HEK293 (cell line): ENCODE results near the gene GJD4.
A peak's percentile ranks its signal among the peaks of the same experiment; 100 is the strongest.

ENCODE experiments used
- HOXA7 ChIP-seq: sonication (generic); formaldehyde crosslinking; IDR thresholded peaks from 2 replicates; pipeline ENCODE4 v1.8.1; 2022; ENCODE audit warnings: missing genetic modification reagents, borderline replicate concordance
- HOXD13 ChIP-seq: sonication (generic); formaldehyde crosslinking; IDR thresholded peaks from 2 replicates; pipeline ENCODE4 v1.8.0; 2022; ENCODE audit warnings: missing genetic modification reagents, borderline replicate concordance
- KLF17 ChIP-seq: fragments of 450-650 bp; formaldehyde crosslinking; IDR thresholded peaks from 2 replicates; pipeline ENCODE4 v1.5.1; 2016; ENCODE audit warnings: missing biosample characterization, missing genetic modification characterization
- KLF7 ChIP-seq: fragments of 450-650 bp; formaldehyde crosslinking; IDR thresholded peaks from 2 replicates; pipeline ENCODE4 v1.5.1; 2016; ENCODE audit warnings: missing biosample characterization, missing genetic modification characterization, borderline replicate concordance
- KLF9 ChIP-seq: fragments of 450-650 bp; formaldehyde crosslinking; IDR thresholded peaks from 2 replicates; pipeline ENCODE4 v1.5.1; 2016; ENCODE audit warnings: missing biosample characterization, missing genetic modification characterization, low read depth
- SCRT1 ChIP-seq: fragments of 450-650 bp; formaldehyde crosslinking; IDR thresholded peaks from 2 replicates; pipeline ENCODE4 v1.5.1; 2016; ENCODE audit warnings: missing biosample characterization, missing genetic modification characterization, borderline replicate concordance
- YY2 ChIP-seq: fragments of 450-650 bp; formaldehyde crosslinking; IDR thresholded peaks from 2 replicates; pipeline ENCODE4 v1.5.1; 2016; ENCODE audit warnings: missing biosample characterization, missing genetic modification characterization
- ZBTB20 ChIP-seq: fragments of 450-650 bp; formaldehyde crosslinking; IDR thresholded peaks from 2 replicates; pipeline ENCODE4 v1.5.1; 2016; ENCODE audit warnings: missing biosample characterization, missing genetic modification characterization
- ZBTB26 ChIP-seq: fragments of 450-650 bp; formaldehyde crosslinking; optimal IDR thresholded peaks from 2 replicates; pipeline ENCODE3; 2016; ENCODE audit warnings: missing biosample characterization, mild to moderate bottlenecking, missing genetic modification characterization
- ZBTB48 ChIP-seq: fragments of 450-650 bp; formaldehyde crosslinking; IDR thresholded peaks from 2 replicates; pipeline ENCODE4 v1.5.1; 2016; ENCODE audit warnings: missing biosample characterization, missing genetic modification characterization
- ZFP37 ChIP-seq: fragments of 450-650 bp; formaldehyde crosslinking; IDR thresholded peaks from 2 replicates; pipeline ENCODE4 v1.5.1; 2016; ENCODE audit warnings: missing biosample characterization, missing genetic modification characterization
- ZFP41 ChIP-seq: fragments of 450-650 bp; formaldehyde crosslinking; IDR thresholded peaks from 2 replicates; pipeline ENCODE4 v1.5.1; 2016; ENCODE audit warnings: missing biosample characterization, missing genetic modification characterization, borderline replicate concordance
- ZNF132 ChIP-seq: fragments of 450-650 bp; formaldehyde crosslinking; IDR thresholded peaks from 2 replicates; pipeline ENCODE4 v1.5.1; 2017; ENCODE audit warnings: missing biosample characterization, missing genetic modification characterization, borderline replicate concordance
- ZNF155 ChIP-seq: fragments of 450-650 bp; formaldehyde crosslinking; IDR thresholded peaks from 2 replicates; pipeline ENCODE4 v1.5.1; 2016; ENCODE audit warnings: missing biosample characterization, missing genetic modification characterization
- ZNF239 ChIP-seq: fragments of 450-650 bp; formaldehyde crosslinking; IDR thresholded peaks from 2 replicates; pipeline ENCODE4 v1.5.1; 2016; ENCODE audit warnings: missing biosample characterization, missing genetic modification characterization
- ZNF311 ChIP-seq: fragments of 450-650 bp; formaldehyde crosslinking; IDR thresholded peaks from 2 replicates; pipeline ENCODE4 v1.5.1; 2017; ENCODE audit warnings: missing biosample characterization, missing genetic modification characterization, borderline replicate concordance
- ZNF341 ChIP-seq: fragments of 450-650 bp; formaldehyde crosslinking; IDR thresholded peaks from 2 replicates; pipeline ENCODE4; 2016; ENCODE audit warnings: low read depth, missing biosample characterization, missing genetic modification characterization
- ZNF398 ChIP-seq: fragments of 450-650 bp; formaldehyde crosslinking; IDR thresholded peaks from 2 replicates; pipeline ENCODE4 v1.5.1; 2017; ENCODE audit warnings: missing biosample characterization, missing genetic modification characterization
- ZNF423 ChIP-seq: fragments of 450-650 bp; formaldehyde crosslinking; IDR thresholded peaks from 2 replicates; pipeline ENCODE4 v1.5.1; 2016; ENCODE audit warnings: missing biosample characterization, missing genetic modification characterization
- ZNF501 ChIP-seq: fragments of 450-650 bp; formaldehyde crosslinking; IDR thresholded peaks from 2 replicates; pipeline ENCODE4 v1.5.1; 2016; ENCODE audit warnings: missing biosample characterization, missing genetic modification characterization
- ZNF530 ChIP-seq: fragments of 450-650 bp; formaldehyde crosslinking; IDR thresholded peaks from 2 replicates; pipeline ENCODE4 v1.5.1; 2016; ENCODE audit warnings: low read depth, missing biosample characterization, missing genetic modification characterization
- ZNF560 ChIP-seq: fragments of 450-650 bp; formaldehyde crosslinking; IDR thresholded peaks from 2 replicates; pipeline ENCODE4 v1.5.1; 2017; ENCODE audit warnings: missing biosample characterization, missing genetic modification characterization, borderline replicate concordance
- ZNF624 ChIP-seq: fragments of 450-650 bp; formaldehyde crosslinking; IDR thresholded peaks from 2 replicates; pipeline ENCODE4 v1.5.1; 2017; ENCODE audit warnings: missing biosample characterization, missing genetic modification characterization
- ZNF76 ChIP-seq: fragments of 450-650 bp; formaldehyde crosslinking; IDR thresholded peaks from 2 replicates; pipeline ENCODE4; 2016; ENCODE audit warnings: low read depth, missing biosample characterization, missing genetic modification characterization, borderline replicate concordance
- ZNF791 ChIP-seq: fragments of 450-650 bp; formaldehyde crosslinking; IDR thresholded peaks from 2 replicates; pipeline ENCODE4 v1.5.1; 2016; ENCODE audit warnings: missing biosample characterization, missing genetic modification characterization
- TF ChIP-seq, protein P1 (sequence below): fragments of 450-650 bp; formaldehyde crosslinking; IDR thresholded peaks from 2 replicates; pipeline ENCODE4 v1.5.1; 2017; ENCODE audit warnings: missing biosample characterization, mild to moderate bottlenecking, missing genetic modification characterization, moderate library complexity
- TF ChIP-seq, protein P2 (sequence below): fragments of 450-650 bp; formaldehyde crosslinking; IDR thresholded peaks from 2 replicates; pipeline ENCODE4 v1.5.1; 2016; ENCODE audit warnings: missing biosample characterization, missing genetic modification characterization
- TF ChIP-seq, protein P3 (sequence below): fragments of 450-650 bp; formaldehyde crosslinking; IDR thresholded peaks from 2 replicates; pipeline ENCODE4 v1.5.1; 2016; ENCODE audit warnings: missing biosample characterization, missing genetic modification characterization

Gene GJD4

GRCh38 chr10:35640951-35641675, 36.0 kb downstream of the GJD4 start (continued):
- TF ChIP-seq ZNF341: 0 out of 2 replicates have a peak, but pooled peaks have one; percentile 17
- TF ChIP-seq, protein P1, sequence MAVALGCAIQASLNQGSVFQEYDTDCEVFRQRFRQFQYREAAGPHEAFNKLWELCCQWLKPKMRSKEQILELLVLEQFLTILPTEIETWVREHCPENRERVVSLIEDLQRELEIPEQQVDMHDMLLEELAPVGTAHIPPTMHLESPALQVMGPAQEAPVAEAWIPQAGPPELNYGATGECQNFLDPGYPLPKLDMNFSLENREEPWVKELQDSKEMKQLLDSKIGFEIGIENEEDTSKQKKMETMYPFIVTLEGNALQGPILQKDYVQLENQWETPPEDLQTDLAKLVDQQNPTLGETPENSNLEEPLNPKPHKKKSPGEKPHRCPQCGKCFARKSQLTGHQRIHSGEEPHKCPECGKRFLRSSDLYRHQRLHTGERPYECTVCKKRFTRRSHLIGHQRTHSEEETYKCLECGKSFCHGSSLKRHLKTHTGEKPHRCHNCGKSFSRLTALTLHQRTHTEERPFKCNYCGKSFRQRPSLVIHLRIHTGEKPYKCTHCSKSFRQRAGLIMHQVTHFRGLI (tag by site-specific recombination): 0 out of 2 replicates have a peak, but pooled peaks have one; percentile 6
- TF ChIP-seq, protein P2, sequence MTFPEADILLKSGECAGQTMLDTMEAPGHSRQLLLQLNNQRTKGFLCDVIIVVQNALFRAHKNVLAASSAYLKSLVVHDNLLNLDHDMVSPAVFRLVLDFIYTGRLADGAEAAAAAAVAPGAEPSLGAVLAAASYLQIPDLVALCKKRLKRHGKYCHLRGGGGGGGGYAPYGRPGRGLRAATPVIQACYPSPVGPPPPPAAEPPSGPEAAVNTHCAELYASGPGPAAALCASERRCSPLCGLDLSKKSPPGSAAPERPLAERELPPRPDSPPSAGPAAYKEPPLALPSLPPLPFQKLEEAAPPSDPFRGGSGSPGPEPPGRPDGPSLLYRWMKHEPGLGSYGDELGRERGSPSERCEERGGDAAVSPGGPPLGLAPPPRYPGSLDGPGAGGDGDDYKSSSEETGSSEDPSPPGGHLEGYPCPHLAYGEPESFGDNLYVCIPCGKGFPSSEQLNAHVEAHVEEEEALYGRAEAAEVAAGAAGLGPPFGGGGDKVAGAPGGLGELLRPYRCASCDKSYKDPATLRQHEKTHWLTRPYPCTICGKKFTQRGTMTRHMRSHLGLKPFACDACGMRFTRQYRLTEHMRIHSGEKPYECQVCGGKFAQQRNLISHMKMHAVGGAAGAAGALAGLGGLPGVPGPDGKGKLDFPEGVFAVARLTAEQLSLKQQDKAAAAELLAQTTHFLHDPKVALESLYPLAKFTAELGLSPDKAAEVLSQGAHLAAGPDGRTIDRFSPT (tag by site-specific recombination): peak; percentile 77
- TF ChIP-seq YY2 (tag by site-specific recombination): 0 out of 2 replicates have a peak, but pooled peaks have one; percentile 16
- no peak for TF ChIP-seq ZNF76 (tag by site-specific recombination)
- TF ChIP-seq ZBTB48: no peak
- TF ChIP-seq ZBTB20 (tag by site-specific recombination): peak; percentile 55; the same call in 1 of the 2 replicates
- peak; percentile 83 for TF ChIP-seq KLF9 (tag by site-specific recombination)
- TF ChIP-seq ZFP41: no peak
- no peak for TF ChIP-seq HOXA7 (CRISPR knock-in tag)
- TF ChIP-seq ZNF155 (tag by site-specific recombination): no peak
- TF ChIP-seq ZNF530: no peak
- no peak for TF ChIP-seq ZNF398
- TF ChIP-seq KLF17 (tag by site-specific recombination): 0 out of 2 replicates have a peak, but pooled peaks have one; percentile 26
- TF ChIP-seq KLF7 (tag by site-specific recombination): 0 out of 2 replicates have a peak, but pooled peaks have one; percentile 14
- TF ChIP-seq ZNF132 (tag by site-specific recombination): no peak
- TF ChIP-seq ZNF239 (tag by site-specific recombination): no peak
- TF ChIP-seq SCRT1 (tag by site-specific recombination): peak; percentile 21; the same call in 1 of the 2 replicates
- TF ChIP-seq ZBTB26: peak; percentile 81
- TF ChIP-seq, protein P3, sequence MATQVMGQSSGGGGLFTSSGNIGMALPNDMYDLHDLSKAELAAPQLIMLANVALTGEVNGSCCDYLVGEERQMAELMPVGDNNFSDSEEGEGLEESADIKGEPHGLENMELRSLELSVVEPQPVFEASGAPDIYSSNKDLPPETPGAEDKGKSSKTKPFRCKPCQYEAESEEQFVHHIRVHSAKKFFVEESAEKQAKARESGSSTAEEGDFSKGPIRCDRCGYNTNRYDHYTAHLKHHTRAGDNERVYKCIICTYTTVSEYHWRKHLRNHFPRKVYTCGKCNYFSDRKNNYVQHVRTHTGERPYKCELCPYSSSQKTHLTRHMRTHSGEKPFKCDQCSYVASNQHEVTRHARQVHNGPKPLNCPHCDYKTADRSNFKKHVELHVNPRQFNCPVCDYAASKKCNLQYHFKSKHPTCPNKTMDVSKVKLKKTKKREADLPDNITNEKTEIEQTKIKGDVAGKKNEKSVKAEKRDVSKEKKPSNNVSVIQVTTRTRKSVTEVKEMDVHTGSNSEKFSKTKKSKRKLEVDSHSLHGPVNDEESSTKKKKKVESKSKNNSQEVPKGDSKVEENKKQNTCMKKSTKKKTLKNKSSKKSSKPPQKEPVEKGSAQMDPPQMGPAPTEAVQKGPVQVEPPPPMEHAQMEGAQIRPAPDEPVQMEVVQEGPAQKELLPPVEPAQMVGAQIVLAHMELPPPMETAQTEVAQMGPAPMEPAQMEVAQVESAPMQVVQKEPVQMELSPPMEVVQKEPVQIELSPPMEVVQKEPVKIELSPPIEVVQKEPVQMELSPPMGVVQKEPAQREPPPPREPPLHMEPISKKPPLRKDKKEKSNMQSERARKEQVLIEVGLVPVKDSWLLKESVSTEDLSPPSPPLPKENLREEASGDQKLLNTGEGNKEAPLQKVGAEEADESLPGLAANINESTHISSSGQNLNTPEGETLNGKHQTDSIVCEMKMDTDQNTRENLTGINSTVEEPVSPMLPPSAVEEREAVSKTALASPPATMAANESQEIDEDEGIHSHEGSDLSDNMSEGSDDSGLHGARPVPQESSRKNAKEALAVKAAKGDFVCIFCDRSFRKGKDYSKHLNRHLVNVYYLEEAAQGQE (tag by site-specific recombination): no peak
- no peak for TF ChIP-seq ZNF423 (tag by site-specific recombination)
- no peak for TF ChIP-seq ZNF791 (tag by site-specific recombination)
- TF ChIP-seq ZNF311 (tag by site-specific recombination): no peak
- 0 out of 2 replicates have a peak, but pooled peaks have one; percentile 54 for TF ChIP-seq ZFP37 (tag by site-specific recombination)
- peak; percentile 58; the same call in 1 of the 2 replicates for TF ChIP-seq ZNF501 (tag by site-specific recombination)
- no peak for TF ChIP-seq HOXD13 (CRISPR knock-in tag)
- TF ChIP-seq ZNF560 (tag by site-specific recombination): no peak
- TF ChIP-seq ZNF624 (tag by site-specific recombination): no peak
